ENCODE data around the gene CD180.

The CD180 gene

DNA sequence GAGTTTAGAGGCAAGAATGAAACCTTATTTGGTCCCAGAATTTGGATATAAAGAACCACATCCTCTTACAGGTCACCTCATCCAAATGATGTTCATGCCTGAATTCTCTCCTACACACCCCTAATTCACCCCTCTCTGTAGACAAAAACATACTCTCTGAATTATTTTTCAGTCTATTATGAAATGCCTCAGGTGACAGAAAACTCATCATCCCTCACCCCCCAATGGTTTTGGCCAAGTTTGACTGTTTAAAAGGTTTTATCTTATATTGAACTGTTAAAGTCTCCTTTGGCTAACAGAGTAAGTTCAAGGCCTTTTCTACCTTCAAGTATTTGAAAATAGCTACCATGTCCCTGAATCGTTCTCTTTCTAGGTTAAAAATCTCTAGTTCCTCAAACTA lies 2.3 kb upstream of the CD180 start:
- Histone ChIP-seq H3K36me3 (ENCODE audit: insufficient read depth, low read length) (no peaks in the 10 kb centered on the region), H3K9ac (ENCODE audit: insufficient read length) (no peak overlapping the region), H3K4me3 (no peak overlapping the region), H3K9me3 (ENCODE audit: low read depth, low read length) (no peaks in the 10 kb centered on the region), H3K27ac (no peak overlapping the region)
- DNase-seq (ENCODE audit: low read depth, low spot score), result no peak
- no peak for TF ChIP-seq FOXP2 (optimal IDR thresholded peaks at IDR 0.05; ENCODE audit: control extremely low read depth, extremely low read length, insufficient read depth)
- TF ChIP-seq POLR2AphosphoS5 (IDR thresholded peaks at IDR 0.05; ENCODE audit: borderline replicate concordance, low read depth, low read length), result no peak

DNA sequence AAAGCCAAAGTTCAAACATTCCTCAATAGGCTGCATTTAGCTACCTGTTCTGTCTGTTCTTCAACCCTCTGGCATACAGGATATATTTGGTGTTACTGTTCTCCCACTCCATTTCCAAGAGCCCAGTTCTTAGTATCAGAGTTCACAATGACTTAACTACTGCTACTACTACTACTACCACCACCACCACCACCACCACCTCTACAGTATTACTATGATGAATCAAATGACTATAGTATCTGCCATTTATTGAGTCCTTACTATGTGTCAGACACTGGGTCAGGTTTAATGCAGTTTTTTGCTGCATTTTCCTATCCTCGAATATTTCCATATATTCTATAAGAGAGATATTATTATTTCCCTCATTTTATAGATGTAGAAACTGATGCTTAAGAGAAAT lies 937 bp upstream of the CD180 start:
- Histone ChIP-seq H3K27ac (no peak overlapping the region), H3K9ac (ENCODE audit: insufficient read length) (no peak overlapping the region)

GRCh38 chr5:67195406-67196275 lies 958 bp downstream of the CD180 start:
- Histone ChIP-seq H3K36me3 (ENCODE audit: insufficient read depth, low read length) (no peaks in the 10 kb centered on the region), H3K9ac (ENCODE audit: insufficient read length) (no peak overlapping the region), H3K27ac (no peak overlapping the region), H3K4me3 (no peak overlapping the region), H3K9me3 (ENCODE audit: low read depth, low read length) (no peaks in the 10 kb centered on the region)
- no peak for DNase-seq (ENCODE audit: low read depth, low spot score)
- TF ChIP-seq EZH2 (IDR thresholded peaks at IDR 0.05), result no peak
- TF ChIP-seq POLR2AphosphoS5 (IDR thresholded peaks at IDR 0.05; ENCODE audit: borderline replicate concordance, low read depth, low read length), result no peak
- TF ChIP-seq FOXP2 (optimal IDR thresholded peaks at IDR 0.05; ENCODE audit: control extremely low read depth, extremely low read length, insufficient read depth), result no peak

More for the DNA sequence above, 937 bp upstream of the CD180 start:
- TF ChIP-seq FOXP2 (optimal IDR thresholded peaks at IDR 0.05; ENCODE audit: control extremely low read depth, extremely low read length, insufficient read depth), result no peak
- no peak for TF ChIP-seq POLR2AphosphoS5 (IDR thresholded peaks at IDR 0.05; ENCODE audit: borderline replicate concordance, low read depth, low read length)
- TF ChIP-seq EZH2 (IDR thresholded peaks at IDR 0.05), result no peak
- Histone ChIP-seq H3K36me3 (ENCODE audit: insufficient read depth, low read length) (no peaks in the 10 kb centered on the region), H3K9me3 (ENCODE audit: low read depth, low read length) (no peaks in the 10 kb centered on the region), H3K4me3 (no peak overlapping the region)
- no peak for DNase-seq (ENCODE audit: low read depth, low spot score)

GRCh38 chr5:67194166-67194565 lies 2.4 kb downstream of the CD180 start:
- Histone ChIP-seq H3K4me3 (no peak overlapping the region), H3K9ac (ENCODE audit: insufficient read length) (no peak overlapping the region), H3K27ac (no peak overlapping the region), H3K9me3 (ENCODE audit: low read depth, low read length) (no peaks in the 10 kb centered on the region), H3K36me3 (ENCODE audit: insufficient read depth, low read length) (no peaks in the 10 kb centered on the region)
- no peak for TF ChIP-seq POLR2AphosphoS5 (IDR thresholded peaks at IDR 0.05; ENCODE audit: borderline replicate concordance, low read depth, low read length)
- no peak for TF ChIP-seq FOXP2 (optimal IDR thresholded peaks at IDR 0.05; ENCODE audit: control extremely low read depth, extremely low read length, insufficient read depth)
- TF ChIP-seq EZH2 (IDR thresholded peaks at IDR 0.05), result no peak
- no peak for DNase-seq (ENCODE audit: low read depth, low spot score)

GRCh38 chr5:67193439-67193807 lies 3.2 kb downstream of the CD180 start:
- TF ChIP-seq POLR2AphosphoS5 (IDR thresholded peaks at IDR 0.05; ENCODE audit: borderline replicate concordance, low read depth, low read length) (no peak), EZH2 (IDR thresholded peaks at IDR 0.05) (no peak), FOXP2 (optimal IDR thresholded peaks at IDR 0.05; ENCODE audit: control extremely low read depth, extremely low read length, insufficient read depth) (no peak)
- no peaks in the 10 kb centered on the region for H3K9me3 ChIP-seq (ENCODE audit: low read depth, low read length)
- no peak overlapping the region for H3K9ac ChIP-seq (ENCODE audit: insufficient read length)
- no peak overlapping the region for H3K27ac ChIP-seq
- no peak for DNase-seq (ENCODE audit: low read depth, low spot score)
- H3K36me3 ChIP-seq (ENCODE audit: insufficient read depth, low read length), result no peaks in the 10 kb centered on the region
- no peak overlapping the region for H3K4me3 ChIP-seq

DNA sequence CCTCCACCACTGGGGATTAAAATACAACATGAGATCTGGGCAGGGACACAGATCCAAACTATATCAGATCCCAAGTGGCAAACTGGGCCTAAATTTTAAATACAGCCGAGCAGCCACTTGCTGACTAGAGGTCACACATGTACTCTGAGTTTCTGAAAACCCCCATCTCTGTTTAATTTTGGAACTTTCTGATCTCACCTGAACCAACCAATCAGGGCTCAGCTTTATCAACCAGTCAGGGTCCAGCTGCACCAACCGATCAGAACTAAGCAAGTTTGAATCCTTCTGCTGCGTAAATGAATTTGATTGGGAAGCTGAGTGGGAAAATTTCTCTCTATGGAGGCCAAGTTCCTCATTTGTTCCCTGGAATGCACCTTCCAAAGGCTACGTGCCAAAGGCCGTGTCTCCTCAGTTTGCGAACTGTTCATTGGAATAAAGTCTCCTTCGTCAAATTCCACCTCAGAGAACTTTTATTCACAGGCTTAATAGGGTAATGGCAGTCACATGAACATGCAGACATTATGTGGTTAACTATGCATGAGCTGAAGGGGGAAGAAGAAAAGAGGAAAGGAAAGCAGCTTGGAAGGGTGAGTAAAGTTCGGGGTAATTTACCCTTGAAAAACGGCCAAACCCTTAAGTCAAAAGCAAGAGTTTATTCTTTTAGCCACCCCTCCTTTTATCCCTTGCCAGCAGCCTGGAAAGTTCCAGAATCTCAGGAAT lies 3.7 kb downstream of the CD180 start:
- no peak overlapping the region for H3K9ac ChIP-seq (ENCODE audit: insufficient read length)
- H3K36me3 ChIP-seq (ENCODE audit: insufficient read depth, low read length), result no peaks in the 10 kb centered on the region
- no peaks in the 10 kb centered on the region for H3K9me3 ChIP-seq (ENCODE audit: low read depth, low read length)
- TF ChIP-seq FOXP2 (optimal IDR thresholded peaks at IDR 0.05; ENCODE audit: control extremely low read depth, extremely low read length, insufficient read depth) (no peak), POLR2AphosphoS5 (IDR thresholded peaks at IDR 0.05; ENCODE audit: borderline replicate concordance, low read depth, low read length) (no peak), EZH2 (IDR thresholded peaks at IDR 0.05) (no peak)
- H3K27ac ChIP-seq, result no peak overlapping the region
- DNase-seq (ENCODE audit: low read depth, low spot score), result no peak
- H3K4me3 ChIP-seq, result no peak overlapping the region

DNA sequence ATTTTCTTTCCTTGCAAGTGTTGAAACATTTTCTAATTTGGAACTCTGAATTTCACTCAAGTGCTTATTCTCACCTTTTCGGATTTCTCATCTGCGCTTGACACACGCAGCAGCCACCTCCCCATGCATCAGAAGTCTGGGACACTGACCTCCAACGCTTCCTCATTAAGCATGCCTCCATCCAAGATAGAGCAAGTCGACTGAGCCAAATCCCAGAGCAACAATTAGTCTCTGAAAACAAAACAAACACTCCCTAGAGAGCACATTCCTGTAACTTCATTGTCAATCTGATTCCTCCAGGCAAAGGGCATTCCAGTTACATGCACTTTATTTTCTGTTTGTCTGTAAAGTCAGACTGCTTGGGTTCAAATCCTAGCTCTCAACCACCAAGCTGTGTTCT lies 5.7 kb downstream of the CD180 start:
- no peak overlapping the region for H3K27ac ChIP-seq
- DNase-seq (ENCODE audit: low read depth, low spot score), result no peak
- no peaks in the 10 kb centered on the region for H3K36me3 ChIP-seq (ENCODE audit: insufficient read depth, low read length)
- no peak overlapping the region for H3K9ac ChIP-seq (ENCODE audit: insufficient read length)
- H3K9me3 ChIP-seq (ENCODE audit: low read depth, low read length), result no peaks in the 10 kb centered on the region
- H3K4me3 ChIP-seq, result no peak overlapping the region
- TF ChIP-seq FOXP2 (optimal IDR thresholded peaks at IDR 0.05; ENCODE audit: control extremely low read depth, extremely low read length, insufficient read depth), result no peak
- no peak for TF ChIP-seq EZH2 (IDR thresholded peaks at IDR 0.05)
- no peak for TF ChIP-seq POLR2AphosphoS5 (IDR thresholded peaks at IDR 0.05; ENCODE audit: borderline replicate concordance, low read depth, low read length)

DNA sequence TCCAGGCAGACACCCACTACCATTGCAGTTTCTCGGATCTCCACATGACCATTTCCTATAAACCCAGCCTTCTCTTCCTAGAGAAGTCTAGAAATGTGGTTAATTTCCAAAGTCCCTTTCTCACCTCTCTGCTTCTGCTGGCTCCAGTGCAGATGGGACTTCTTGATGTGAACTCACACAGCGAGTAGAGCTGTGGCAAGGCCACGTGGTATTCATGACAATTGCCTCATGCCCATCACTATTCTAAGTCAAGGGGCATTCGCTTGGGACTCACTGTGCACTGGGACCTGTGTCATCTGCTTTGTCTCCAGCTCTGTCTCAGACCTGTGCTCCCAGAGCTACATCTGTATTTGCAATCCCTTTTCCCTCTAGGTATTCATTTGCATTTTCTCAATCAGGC lies 6.2 kb downstream of the CD180 start:
- Histone ChIP-seq H3K36me3 (ENCODE audit: insufficient read depth, low read length) (no peaks in the 10 kb centered on the region), H3K4me3 (no peak overlapping the region), H3K27ac (no peak overlapping the region), H3K9ac (ENCODE audit: insufficient read length) (no peak overlapping the region), H3K9me3 (ENCODE audit: low read depth, low read length) (no peaks in the 10 kb centered on the region)
- no peak for DNase-seq (ENCODE audit: low read depth, low spot score)
- no peak for TF ChIP-seq POLR2AphosphoS5 (IDR thresholded peaks at IDR 0.05; ENCODE audit: borderline replicate concordance, low read depth, low read length)
- no peak for TF ChIP-seq FOXP2 (optimal IDR thresholded peaks at IDR 0.05; ENCODE audit: control extremely low read depth, extremely low read length, insufficient read depth)
- TF ChIP-seq EZH2 (IDR thresholded peaks at IDR 0.05), result no peak

All from SK-N-MC (cell line).